VCaP (cell line): ENCODE data around the gene IQSEC1.

Source experiments
- H3K27ac ChIP-seq: fragments of 450-650 bp; 2 replicates; pipeline ENCODE4 v1.5.1; 2017
- TF ChIP-seq, protein P1 (sequence below): fragments of 450-650 bp; conservative IDR thresholded peaks from 2 replicates; pipeline ENCODE4 v1.5.1; 2017; ENCODE audit warnings: mild to moderate bottlenecking, moderate library complexity

Gene IQSEC1

DNA sequence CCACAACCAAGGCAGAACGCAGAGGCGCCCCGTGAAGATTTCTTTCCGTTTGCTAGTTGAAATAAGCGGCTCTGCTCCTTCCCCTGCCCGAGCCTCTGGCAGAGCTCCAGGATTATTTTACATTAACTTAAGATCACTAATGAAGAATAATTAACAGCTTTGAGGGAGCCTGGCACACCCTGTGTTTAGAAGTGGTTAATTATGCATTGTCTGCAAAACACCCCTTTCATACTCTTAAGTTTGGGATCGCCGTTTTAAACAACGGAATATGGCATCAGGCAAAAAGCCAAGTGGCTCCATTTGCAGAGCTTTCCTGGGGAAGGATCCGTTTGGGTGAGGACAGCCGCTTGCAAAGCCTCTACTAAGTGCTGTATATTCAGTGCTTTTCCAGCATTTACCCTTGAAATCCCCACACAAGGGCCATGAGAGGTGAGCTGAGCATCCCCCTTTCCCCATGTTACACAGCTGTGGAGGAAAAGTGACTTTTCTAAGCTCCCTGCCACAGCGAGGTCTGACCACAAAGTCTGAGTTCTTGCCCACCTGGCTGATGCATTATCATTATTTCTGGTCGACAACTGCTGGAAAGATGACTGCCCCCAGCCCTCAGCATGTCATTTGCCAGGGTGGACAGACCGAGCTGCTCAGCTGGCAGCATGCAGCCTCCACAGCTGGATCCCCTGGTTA lies 33.9 kb downstream of the IQSEC1 start:
- TF ChIP-seq, protein P1, sequence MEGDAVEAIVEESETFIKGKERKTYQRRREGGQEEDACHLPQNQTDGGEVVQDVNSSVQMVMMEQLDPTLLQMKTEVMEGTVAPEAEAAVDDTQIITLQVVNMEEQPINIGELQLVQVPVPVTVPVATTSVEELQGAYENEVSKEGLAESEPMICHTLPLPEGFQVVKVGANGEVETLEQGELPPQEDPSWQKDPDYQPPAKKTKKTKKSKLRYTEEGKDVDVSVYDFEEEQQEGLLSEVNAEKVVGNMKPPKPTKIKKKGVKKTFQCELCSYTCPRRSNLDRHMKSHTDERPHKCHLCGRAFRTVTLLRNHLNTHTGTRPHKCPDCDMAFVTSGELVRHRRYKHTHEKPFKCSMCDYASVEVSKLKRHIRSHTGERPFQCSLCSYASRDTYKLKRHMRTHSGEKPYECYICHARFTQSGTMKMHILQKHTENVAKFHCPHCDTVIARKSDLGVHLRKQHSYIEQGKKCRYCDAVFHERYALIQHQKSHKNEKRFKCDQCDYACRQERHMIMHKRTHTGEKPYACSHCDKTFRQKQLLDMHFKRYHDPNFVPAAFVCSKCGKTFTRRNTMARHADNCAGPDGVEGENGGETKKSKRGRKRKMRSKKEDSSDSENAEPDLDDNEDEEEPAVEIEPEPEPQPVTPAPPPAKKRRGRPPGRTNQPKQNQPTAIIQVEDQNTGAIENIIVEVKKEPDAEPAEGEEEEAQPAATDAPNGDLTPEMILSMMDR, result no peak
- H3K27ac ChIP-seq, result no peak overlapping the region

DNA sequence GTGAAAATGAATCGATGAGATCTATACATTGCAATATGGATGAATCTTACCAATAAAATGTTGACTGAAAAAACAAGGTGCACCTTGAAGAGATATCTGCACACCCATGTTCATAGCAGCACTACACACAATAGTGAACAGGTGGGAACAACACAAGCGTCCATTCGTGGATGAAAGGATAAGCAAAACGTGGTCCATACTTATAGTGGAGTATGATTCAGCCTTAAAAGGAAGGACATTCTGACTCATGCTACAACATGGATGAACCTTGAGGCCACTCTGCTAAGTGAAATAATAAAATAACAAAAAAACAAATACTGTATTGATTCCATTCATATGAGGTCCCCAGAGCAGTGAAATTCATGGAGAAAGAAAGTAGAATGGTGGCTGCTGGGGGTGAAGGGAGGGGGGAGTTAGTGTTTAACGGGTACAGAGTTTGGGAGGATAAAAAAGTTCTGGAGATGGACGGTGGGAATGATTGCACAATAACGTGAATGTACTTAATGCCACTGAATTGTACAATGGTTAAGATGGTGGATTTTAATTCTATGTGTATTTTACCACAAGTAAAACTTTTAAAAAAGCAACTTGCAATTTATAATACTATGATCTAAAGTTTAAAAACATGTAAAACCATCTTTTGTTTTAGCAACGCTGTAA lies 35.6 kb downstream of the IQSEC1 start:
- TF ChIP-seq, protein P1, result no peak
- H3K27ac ChIP-seq, result no peak overlapping the region

DNA sequence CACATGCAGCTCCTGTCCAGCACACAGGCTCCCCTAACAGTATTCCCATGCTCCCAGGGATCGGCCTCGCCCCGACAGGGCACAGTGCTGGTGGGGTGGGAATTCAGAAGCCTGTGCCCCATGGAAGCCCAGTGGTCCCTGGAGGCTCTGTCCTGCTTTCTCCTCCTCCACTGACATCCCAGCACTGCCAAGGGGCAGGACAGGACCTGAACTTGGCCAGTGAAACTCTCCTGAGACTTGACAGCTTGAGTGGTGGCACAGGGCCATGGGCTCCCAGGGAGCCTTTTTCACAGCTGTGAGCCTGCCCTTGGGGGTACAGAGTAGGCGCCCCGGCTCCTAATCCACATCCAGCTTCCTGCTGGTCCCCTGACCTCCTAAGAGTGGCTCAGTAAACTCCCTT lies 38.4 kb downstream of the IQSEC1 start:
- no peak overlapping the region for H3K27ac ChIP-seq
- TF ChIP-seq, protein P1, result no peak

DNA sequence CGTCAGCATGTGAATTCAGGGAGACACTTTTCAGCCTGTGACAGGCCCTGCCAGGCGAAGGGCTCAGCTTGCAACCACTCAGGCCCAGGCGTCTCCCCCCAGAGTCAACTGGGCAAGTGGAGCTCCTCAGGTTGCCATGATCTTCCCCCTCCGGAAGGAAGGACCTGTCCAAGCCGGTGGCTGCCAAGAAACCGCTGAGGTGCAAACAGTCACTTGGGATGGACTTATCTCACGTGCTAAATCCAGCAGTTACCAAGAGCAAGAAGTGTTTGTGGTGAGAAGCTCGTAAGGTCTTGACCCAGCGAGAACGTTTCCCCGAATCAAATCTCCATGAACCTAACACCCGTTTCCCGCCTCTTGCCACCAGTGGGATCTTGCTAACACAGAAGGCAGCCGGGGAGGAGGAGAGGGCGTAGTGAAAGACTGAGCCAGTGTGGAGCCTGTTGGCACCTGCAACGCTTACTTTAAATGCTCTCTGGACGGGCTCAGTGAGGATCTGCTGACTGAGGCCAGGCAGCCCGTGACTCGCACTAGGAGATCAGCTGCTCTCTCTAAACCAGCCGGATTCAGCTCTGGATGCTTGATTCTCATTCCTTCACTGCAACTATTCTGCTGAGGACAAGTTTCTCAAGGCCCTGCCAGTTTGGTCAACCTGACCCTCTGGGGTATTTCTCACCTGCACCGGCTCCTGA lies 39.0 kb downstream of the IQSEC1 start:
- TF ChIP-seq, protein P1, result no peak
- no peak overlapping the region for H3K27ac ChIP-seq

DNA sequence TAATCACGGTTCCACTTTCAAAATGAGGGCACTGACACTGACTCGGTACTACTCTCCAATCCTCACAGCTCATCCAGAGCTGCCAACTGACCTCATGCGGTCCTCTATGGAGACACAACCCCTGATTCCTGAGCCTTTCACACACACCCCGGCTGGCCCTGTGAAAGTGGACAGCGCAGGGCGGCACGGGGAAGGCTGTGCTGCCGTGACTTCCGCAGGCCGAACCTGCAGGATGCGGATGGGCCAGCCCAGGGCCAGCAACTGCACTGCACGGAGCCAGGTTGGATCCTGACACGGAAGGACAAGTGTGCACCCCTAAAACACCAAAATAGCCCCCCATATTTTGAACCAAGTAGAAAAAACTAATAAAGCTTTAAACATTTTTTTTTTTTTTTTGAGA lies 41.0 kb downstream of the IQSEC1 start:
- TF ChIP-seq, protein P1, result no peak

DNA sequence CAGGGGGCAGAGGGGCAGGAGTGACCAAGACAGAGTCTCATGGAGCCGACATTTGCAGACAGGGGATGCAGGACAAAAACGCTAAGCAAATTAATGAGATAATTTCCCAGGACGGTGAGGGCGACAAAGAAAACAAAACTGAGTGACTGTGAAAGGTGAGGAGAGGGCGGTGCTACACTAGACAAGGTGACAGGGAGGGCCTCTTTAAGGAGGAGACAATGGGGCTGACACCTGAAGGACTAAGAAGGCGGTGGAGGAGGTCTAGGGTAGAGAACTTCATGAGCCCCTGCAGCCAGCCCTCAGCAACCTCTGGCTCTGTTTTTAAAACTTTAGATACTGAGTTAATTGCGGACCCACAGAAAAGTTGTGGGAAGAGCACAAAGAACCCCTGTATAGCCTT lies 41.6 kb downstream of the IQSEC1 start:
- no peak overlapping the region for H3K27ac ChIP-seq
- TF ChIP-seq, protein P1, result no peak

More for the DNA sequence above, 41.0 kb downstream of the IQSEC1 start:
- H3K27ac ChIP-seq, result no peak overlapping the region

DNA sequence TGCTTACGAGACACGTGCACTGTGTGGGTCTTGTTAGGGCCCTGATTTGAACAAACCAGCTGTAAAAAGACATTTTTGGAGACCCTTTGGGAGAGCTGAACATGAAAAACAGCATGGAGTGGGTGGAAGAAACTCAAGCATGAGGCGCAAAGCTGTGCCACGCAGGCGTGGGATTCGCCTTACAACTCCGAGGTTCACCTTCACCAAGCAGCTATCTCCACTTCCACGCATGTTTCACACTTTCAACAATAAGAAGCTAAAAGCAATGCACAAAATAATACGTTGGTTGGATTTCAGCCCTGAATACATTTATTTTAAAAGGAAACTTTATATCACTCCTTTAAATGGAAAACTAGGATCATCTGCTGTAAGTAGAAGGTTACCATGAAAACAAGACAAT lies 42.5 kb downstream of the IQSEC1 start:
- no peak overlapping the region for H3K27ac ChIP-seq
- TF ChIP-seq, protein P1, result no peak
